CD14-positive monocyte (primary cell): ENCODE results near the gene GPR158. TPM values are rescaled to one million over a fixed set of nuclear protein-coding genes. Genes with fewer than 3 reads are reported as not detected.

Source experiments
- DNase-seq, 3 donors: peaks; one replicate each; pipeline ENCODE4 v3.0.0-alpha.2; 2011 to 2022
- H2AFZ ChIP-seq: 2 replicates; pipeline ENCODE4 v1.6.0; 2012; ENCODE audit warnings: mild to moderate bottlenecking, low read depth, low read length, inconsistent platforms; ENCODE audit not compliant: insufficient read depth, poor library complexity, severe bottlenecking
- H3K27ac ChIP-seq, 2 donors: 1 replicate in 1 of 2; 2 replicates in 1 of 2; pipeline ENCODE4 v1.5.1; 2012 to 2013; ENCODE audit warnings: low read length in 2 of 2, control low read depth in 1 of 2, inconsistent platforms in 1 of 2, low read depth in 1 of 2, mild to moderate bottlenecking in 1 of 2
- H3K27me3 ChIP-seq, 2 donors: one replicate each; pipeline versions ENCODE4 v1.6.0 to v1.6.1; 2011 to 2013; ENCODE audit warnings: low read length in 2 of 2; ENCODE audit not compliant: control insufficient read depth in 2 of 2, insufficient read depth in 2 of 2
- H3K36me3 ChIP-seq, 2 donors: replicated peaks in 1 of 2; 1 replicate in 1 of 2; 2 replicates in 1 of 2; pipeline versions ENCODE4 v1.5.1 to v1.6.1; 2012 to 2013; ENCODE audit warnings: low read length in 2 of 2, control low read depth in 1 of 2, inconsistent platforms in 1 of 2, mild to moderate bottlenecking in 1 of 2; ENCODE audit not compliant: insufficient read depth in 2 of 2, control insufficient read depth in 1 of 2
- H3K4me1 ChIP-seq, 2 donors: 1 replicate in 1 of 2; 2 replicates in 1 of 2; pipeline versions ENCODE4 v1.5.1 to v1.6.1; 2012 to 2013; ENCODE audit warnings: low read length in 2 of 2, control low read depth in 1 of 2, inconsistent platforms in 1 of 2, mild to moderate bottlenecking in 1 of 2, moderate library complexity in 1 of 2; ENCODE audit not compliant: insufficient read depth in 2 of 2, control insufficient read depth in 1 of 2
- H3K4me2 ChIP-seq: replicated peaks from 2 replicates; pipeline ENCODE3; 2012; ENCODE audit warnings: low read length, moderate library complexity, mild to moderate bottlenecking; ENCODE audit not compliant: poor library complexity, severe bottlenecking; ENCODE audit errors: extremely low read depth
- H3K4me3 ChIP-seq, 3 experiments: fragments of 200-600 bp in 1 of 3; sonication (generic) in 1 of 3; replicated peaks in 1 of 3; 1 replicate in 2 of 3; 2 replicates in 1 of 3; pipeline ENCODE4 v1.5.1; 2011 to 2013; ENCODE audit warnings: low read length in 3 of 3, mild to moderate bottlenecking in 3 of 3, control low read depth in 2 of 3, low read depth in 2 of 3, inconsistent platforms in 1 of 3, moderate library complexity in 1 of 3
- H3K79me2 ChIP-seq: 2 replicates; pipeline ENCODE4 v1.6.0; 2012; ENCODE audit warnings: mild to moderate bottlenecking, control low read depth, inconsistent platforms, low read length, moderate library complexity; ENCODE audit not compliant: insufficient read depth
- H3K9ac ChIP-seq: 2 replicates; pipeline ENCODE4 v1.6.0; 2017; ENCODE audit warnings: low read length, mild to moderate bottlenecking; ENCODE audit not compliant: insufficient read depth, poor library complexity, severe bottlenecking
- H3K9me3 ChIP-seq, 2 donors: replicated peaks in 1 of 2; 1 replicate in 1 of 2; 2 replicates in 1 of 2; pipeline versions ENCODE4 v1.5.1 to v1.6.1; 2012 to 2013; ENCODE audit warnings: low read length in 2 of 2, control low read depth in 1 of 2; ENCODE audit not compliant: control insufficient read depth in 1 of 2, insufficient read depth in 1 of 2
- H4K20me1 ChIP-seq: 2 replicates; pipeline ENCODE4 v1.6.0; 2012; ENCODE audit warnings: mild to moderate bottlenecking, low read length, control low read depth, moderate library complexity; ENCODE audit not compliant: insufficient read depth
- H3K27ac Mint-ChIP-seq, 7 donors: one replicate each; pipeline ENCODE4 v1.8.0; 2020; ENCODE audit warnings: mild to moderate bottlenecking in 7 of 7, mixed read lengths in 7 of 7, moderate library complexity in 6 of 7, inconsistent platforms in 2 of 7
- H3K27me3 Mint-ChIP-seq, 3 donors: one replicate each; pipeline ENCODE4 v1.8.0; 2021 to 2022; ENCODE audit warnings: low read depth in 3 of 3, mild to moderate bottlenecking in 3 of 3, mixed read lengths in 3 of 3, moderate library complexity in 3 of 3, inconsistent platforms in 1 of 3
- H3K36me3 Mint-ChIP-seq, 2 donors: one replicate each; pipeline ENCODE4 v1.8.0; 2020; ENCODE audit warnings: mixed read lengths in 2 of 2, inconsistent platforms in 1 of 2, mild to moderate bottlenecking in 1 of 2
- H3K4me1 Mint-ChIP-seq: one replicate; pipeline ENCODE4 v1.8.0; 2020; ENCODE audit warnings: mild to moderate bottlenecking, mixed read lengths
- H3K4me3 Mint-ChIP-seq, 2 donors: one replicate each; pipeline ENCODE4 v1.8.0; 2020; ENCODE audit warnings: mild to moderate bottlenecking in 2 of 2, mixed read lengths in 2 of 2, moderate library complexity in 1 of 2
- H3K9me3 Mint-ChIP-seq, 7 donors: one replicate each; pipeline ENCODE4 v1.8.0; 2020 to 2022; ENCODE audit warnings: mixed read lengths in 7 of 7, mild to moderate bottlenecking in 6 of 7, moderate library complexity in 6 of 7, inconsistent platforms in 2 of 7
- WGBS: methylation state at CpG from one replicate; pipeline ENCODE4 v1.1.5; 2013; ENCODE audit warnings: missing lambda C conversion rate; ENCODE audit not compliant: insufficient coverage; 5-methylcytosine and 5-hydroxymethylcytosine counted together
- intact Hi-C, 2 donors: fragments of 100-400 bp; cut with micrococcal nuclease; formaldehyde crosslinking; loops; one replicate each; pipeline versions ENCODE4 v1.15.0 to v1.15.1; 2023
- polyA plus RNA-seq, 3 donors: library from polyadenylated mRNA; depleted of rRNA in 1 of 3; unstranded in 2 of 3; stranded (reverse) in 1 of 3; fragments of 300-500 nt in 2 of 3; fragments of >200 nt in 1 of 3; fragmentation: Illumina TruSeq in 2 of 3; gene quantifications; 1 replicate in 2 of 3; 2 replicates in 1 of 3; pipeline ENCODE4 v1.2.3, GENCODE V29; 2012 to 2021
- TF ChIP-seq, protein P1 (sequence below): fragments of 200-600 bp; IDR thresholded peaks from one replicate; pipeline ENCODE4 v1.8.0; 2022; ENCODE audit warnings: antibody characterized with exemption, mild to moderate bottlenecking

GPR158 gene
- polyA plus RNA-seq, 3 donors, result not detected

DNA sequence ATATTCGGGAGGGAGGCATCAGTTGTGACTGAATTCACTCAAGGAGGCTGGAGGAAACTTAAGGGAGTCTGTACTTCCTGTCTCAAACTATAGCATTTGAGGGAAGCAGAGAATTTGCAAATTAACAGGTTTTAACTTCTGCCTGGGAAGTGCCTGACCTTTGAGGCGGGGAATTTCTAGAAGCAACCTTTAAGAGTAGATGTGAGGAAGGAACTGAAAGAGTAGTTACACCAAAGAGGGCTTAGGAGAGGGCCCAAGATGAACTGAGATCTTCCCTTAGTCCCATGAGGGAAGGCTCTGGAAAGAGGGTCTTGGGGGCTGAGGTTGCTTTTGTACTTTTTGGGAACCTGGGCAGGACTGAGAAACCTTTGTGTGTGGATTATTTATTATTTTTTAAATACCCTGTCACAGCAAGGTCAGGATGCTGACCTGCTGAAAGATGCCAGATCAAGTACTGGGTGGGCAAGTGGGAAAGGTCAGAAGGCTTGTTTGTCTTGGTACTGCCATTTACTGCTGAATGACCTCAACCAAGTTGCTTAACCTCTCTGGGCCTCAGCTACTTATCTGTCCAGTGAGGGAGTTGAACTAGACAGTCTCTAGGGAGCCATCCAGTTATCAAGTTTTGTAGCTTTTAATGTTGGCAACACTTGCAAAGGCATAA, 2.4 kb downstream of the GPR158 start:
- no peaks in the 10 kb centered on the region for H4K20me1 ChIP-seq
- peaks cover 3 to 25% (median 14%) of the 10 kb centered on the region in 7 donors for H3K9me3 Mint-ChIP-seq
- H3K36me3 ChIP-seq, result no peaks in the 10 kb centered on the region
- no peak overlapping the region for H2AFZ ChIP-seq
- H3K27me3 Mint-ChIP-seq, result peaks cover 47 to 51% (median 48%) of the 10 kb centered on the region in 3 donors
- no peaks in the 10 kb centered on the region for H3K79me2 ChIP-seq
- no peaks in the 10 kb centered on the region for H3K36me3 Mint-ChIP-seq
- H3K4me2 ChIP-seq, result no peak overlapping the region
- H3K4me3 ChIP-seq, result no peak overlapping the region
- H3K9me3 ChIP-seq, result peaks cover 5 to 34% of the 10 kb centered on the region in 2 donors
- H3K4me1 ChIP-seq, result no peaks in the 10 kb centered on the region
- 83% methylated on average over 1 of the region's 2 CpGs for WGBS
- intact Hi-C loops, result no loop called here
- H3K4me3 Mint-ChIP-seq, result peak overlapping the region in 1 of 2 donors; percentile 77
- H3K9ac ChIP-seq, result no peak overlapping the region
- no peak overlapping the region for H3K27ac ChIP-seq
- no peak overlapping the region for H3K27ac Mint-ChIP-seq
- peaks cover 38 to 59% of the 10 kb centered on the region in 2 donors for H3K27me3 ChIP-seq
- peaks cover 1% of the 10 kb centered on the region for H3K4me1 Mint-ChIP-seq
- no peak for DNase-seq
- TF ChIP-seq, protein P1, sequence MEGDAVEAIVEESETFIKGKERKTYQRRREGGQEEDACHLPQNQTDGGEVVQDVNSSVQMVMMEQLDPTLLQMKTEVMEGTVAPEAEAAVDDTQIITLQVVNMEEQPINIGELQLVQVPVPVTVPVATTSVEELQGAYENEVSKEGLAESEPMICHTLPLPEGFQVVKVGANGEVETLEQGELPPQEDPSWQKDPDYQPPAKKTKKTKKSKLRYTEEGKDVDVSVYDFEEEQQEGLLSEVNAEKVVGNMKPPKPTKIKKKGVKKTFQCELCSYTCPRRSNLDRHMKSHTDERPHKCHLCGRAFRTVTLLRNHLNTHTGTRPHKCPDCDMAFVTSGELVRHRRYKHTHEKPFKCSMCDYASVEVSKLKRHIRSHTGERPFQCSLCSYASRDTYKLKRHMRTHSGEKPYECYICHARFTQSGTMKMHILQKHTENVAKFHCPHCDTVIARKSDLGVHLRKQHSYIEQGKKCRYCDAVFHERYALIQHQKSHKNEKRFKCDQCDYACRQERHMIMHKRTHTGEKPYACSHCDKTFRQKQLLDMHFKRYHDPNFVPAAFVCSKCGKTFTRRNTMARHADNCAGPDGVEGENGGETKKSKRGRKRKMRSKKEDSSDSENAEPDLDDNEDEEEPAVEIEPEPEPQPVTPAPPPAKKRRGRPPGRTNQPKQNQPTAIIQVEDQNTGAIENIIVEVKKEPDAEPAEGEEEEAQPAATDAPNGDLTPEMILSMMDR, result no peak

DNA sequence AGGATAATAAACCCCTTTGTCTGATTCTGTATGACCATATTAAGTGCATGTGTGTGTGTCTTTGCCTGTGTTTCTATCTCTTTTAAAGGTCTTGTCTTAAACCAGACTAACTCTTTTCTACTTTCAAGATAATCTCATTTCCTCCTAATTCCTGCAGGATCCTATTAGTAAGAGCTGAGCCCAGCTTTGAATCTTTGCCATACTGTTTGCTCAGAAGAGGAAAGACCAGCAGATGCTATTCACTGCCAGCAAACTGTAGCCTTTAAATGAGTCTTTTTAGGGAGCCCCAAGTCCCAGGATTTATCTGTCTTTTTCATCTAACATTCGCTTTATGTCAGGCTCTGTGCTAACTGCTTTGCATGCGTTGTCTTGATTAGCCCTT, 2.9 kb downstream of the GPR158 start:
- Mint-ChIP-seq H3K36me3 (no peaks in the 10 kb centered on the region), H3K4me1 (peaks cover 1% of the 10 kb centered on the region), H3K9me3 (peaks cover 3 to 23% (median 14%) of the 10 kb centered on the region in 7 donors), H3K4me3 (no peak overlapping the region), H3K27me3 (peaks cover 44 to 51% (median 48%) of the 10 kb centered on the region in 3 donors), H3K27ac (no peak overlapping the region)
- Histone ChIP-seq H3K9me3 (peaks cover 5 to 34% of the 10 kb centered on the region in 2 donors), H3K4me2 (no peak overlapping the region), H3K4me1 (no peaks in the 10 kb centered on the region), H3K4me3 (no peak overlapping the region), H3K79me2 (no peaks in the 10 kb centered on the region), H3K9ac (no peak overlapping the region), H3K27me3 (peaks cover 38 to 59% of the 10 kb centered on the region in 2 donors), H3K27ac (no peak overlapping the region), H3K36me3 (no peaks in the 10 kb centered on the region), H2AFZ (no peak overlapping the region), H4K20me1 (no peaks in the 10 kb centered on the region)
- TF ChIP-seq, protein P1, result no peak
- no CpG with 5 or more reads among the region's 2 CpGs for WGBS
- no peak for DNase-seq
- intact Hi-C loops, result no loop called here
